NCI-H524 treated with DMSO at 0.1 percent for 48 hours (cell line): ENCODE measurements around the gene ANTXR1.
A peak's percentile ranks its signal among the peaks of the same experiment; 100 is the strongest.

Experiments
- DNase-seq: peaks from one replicate; lab custom pipeline; 2025; lab: John Stamatoyannopoulos, UW

ANTXR1 gene

DNA sequence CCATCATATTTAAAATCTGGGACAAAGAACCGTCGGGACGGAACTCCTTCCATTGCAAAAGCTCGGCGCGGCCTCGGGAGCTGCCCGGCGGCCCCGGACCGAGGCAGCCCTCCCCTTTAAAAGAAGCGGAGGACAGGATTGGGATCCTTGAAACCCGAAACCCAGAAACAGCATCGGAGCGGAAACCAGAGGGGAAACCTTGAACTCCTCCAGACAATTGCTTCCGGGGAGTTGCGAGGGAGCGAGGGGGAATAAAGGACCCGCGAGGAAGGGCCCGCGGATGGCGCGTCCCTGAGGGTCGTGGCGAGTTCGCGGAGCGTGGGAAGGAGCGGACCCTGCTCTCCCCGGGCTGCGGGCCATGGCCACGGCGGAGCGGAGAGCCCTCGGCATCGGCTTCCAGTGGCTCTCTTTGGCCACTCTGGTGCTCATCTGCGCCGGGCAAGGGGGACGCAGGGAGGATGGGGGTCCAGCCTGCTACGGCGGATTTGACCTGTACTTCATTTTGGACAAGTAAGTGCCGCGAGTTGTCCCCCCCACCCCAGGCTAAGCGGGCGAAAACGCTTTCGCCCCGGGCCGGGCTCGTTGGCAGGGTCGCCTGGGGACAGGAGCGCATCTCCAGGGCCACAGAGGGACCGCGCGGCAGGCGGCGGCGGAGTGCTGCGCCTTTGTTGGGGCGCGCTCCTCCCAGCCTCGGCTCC is at the start of gene ANTXR1:
TSS of gene ANTXR1 (plus strand) at position 38 of the 698 bp plus-strand sequence. CDS start at position 359, 321 bp downstream.
- DNase-seq = peak; percentile 49

DNA sequence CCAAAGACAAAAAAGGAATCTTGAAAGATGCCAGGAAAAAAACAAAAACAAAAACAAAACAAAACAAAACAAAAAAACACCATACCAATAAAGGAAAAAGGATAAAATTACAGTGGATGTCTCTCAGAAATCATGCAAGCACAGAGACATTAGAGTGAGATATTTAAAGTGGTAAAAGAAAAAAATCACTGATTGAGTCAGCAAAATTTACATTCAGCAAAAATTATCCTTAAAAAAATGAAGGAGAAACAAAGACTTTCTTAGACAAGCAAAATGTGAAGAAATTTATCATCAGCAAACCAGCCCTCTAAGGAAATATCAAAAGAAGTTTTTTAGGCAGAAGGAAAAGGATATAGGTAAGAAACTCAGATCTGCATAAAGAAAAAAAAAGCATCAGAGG is 48.7 kb upstream of the ANTXR1 start:
- no peak for DNase-seq

DNA sequence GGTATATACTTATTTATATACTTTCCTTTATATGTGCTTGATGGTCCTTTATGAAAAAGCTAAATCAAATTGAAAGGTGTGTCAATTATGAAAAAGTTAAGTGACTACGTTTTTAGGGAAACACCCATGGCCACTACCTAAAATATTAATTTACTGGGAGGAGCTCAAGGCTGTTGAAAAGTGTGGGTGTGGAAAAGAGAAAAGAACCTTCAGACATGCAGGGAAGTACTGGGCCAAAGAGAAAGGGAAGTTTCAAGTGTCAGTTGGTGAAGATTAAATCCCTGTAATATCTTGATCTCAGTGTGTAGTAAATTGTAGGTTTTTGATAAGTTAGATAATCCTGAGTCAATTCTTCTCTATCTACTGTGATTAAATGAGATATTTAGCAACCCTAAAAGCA is 44.8 kb upstream of the ANTXR1 start:
- DNase-seq = no peak

DNA sequence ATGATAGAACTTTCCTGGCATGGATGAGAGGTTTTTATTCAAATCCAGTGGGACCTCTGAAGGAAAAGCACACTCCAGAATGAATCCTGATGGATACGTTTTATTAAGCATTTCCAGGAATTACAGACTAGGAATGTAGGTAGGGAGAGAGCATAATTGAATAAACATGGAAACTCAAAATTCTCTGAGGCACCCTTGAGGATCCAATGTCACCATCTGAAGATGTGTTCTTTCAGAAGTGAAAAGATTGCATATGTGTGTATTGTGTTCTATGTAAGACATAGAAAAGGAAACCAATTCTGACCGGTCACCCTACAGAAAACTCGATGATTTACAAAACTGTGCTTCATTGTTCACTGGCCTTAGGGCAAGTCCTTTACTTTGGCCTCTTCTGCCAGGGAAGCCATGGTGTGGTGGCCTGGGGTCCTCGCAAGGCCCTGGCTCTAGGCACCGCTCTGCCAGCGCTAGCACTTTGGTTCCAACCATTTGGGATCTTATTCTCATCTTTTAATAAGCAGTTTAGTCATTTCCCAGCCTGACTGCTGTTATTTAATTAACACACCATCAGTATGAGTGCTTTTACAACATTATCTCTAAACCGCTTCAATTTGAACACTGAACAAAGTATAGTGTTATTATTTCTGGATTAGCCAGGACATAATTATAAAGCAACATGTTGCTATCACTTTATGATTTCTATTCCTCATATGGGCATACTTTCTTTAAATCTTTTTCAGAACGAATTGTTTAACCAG is 43.1 kb upstream of the ANTXR1 start:
- no peak for DNase-seq

DNA sequence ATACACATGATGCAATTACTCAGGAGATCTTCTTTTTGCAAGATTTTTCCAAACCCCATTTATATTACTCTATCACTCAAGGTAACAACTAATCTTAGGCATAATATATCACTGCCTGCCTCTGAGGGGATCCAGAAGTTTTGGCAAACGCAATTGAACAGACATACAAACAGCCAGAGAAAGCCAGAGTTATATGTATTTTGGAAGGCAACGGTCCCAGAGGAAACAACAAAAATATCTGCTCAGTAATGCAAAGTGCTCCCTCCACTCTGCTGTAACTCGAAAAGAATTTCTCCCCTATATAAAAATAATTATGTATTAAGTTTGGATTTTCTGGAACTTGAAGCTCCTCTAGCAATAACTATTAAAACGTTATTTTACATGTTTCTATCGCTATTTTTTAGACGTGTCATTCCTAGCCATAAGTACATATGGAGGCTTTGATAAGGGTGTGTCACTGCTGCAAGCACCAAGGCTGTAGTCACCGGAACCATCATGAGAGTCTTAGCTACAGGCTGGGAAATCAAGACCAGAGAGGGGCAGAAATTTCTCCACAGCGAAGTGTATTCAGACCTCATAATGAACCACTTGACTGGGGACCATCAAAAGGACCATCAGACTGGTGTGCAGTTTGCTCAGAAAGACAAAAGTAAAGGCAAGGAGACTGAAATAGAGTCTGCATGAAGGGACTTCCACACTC is 42.3 kb upstream of the ANTXR1 start:
- DNase-seq = no peak

DNA sequence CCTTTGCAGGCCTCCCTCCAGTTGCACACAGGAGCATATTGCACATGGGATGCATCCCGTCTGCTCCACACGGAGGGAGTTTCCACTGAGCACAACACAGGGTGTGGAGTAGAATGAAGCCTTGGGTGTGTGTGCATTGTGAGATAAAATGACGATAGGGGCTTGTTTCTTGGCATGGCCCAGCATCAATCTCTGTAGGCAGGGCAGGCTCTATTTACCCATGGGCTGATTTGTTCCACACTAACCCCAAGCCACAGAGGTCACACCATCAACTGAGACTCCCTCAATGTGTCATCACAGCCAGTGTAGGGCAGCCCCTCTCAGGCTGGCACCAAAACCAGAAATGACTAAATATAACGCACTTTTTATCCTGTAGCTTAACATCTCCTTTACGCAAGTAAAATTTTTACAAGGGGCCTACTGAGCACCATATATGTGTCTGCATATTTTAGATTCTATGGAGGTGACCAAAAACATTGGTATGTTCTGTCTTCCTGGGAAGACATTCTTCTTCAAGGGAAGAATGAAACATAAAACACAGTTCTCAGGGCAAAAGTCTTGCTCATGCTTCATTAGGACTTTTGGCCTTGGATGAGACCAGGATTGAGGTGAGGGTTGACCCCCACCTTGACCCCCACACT is 41.3 kb upstream of the ANTXR1 start:
- no peak for DNase-seq

DNA sequence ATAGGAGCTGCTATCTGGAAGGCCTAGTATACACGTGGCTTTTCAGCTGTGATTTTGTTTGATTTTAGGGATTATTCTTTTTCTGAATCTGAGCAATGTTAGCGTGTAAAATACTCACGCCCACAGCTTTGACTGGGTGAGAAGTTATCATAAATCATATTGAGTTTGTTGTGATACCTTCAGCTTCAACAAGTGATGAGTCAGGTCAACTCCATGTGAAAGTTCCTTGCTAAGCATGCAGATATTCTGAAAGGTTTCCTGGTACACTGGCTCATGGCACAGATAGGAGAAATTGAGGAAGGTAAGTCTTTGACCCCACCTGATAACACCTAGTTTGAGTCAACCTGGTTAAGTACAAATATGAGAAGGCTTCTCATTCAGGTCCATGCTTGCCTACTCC is 38.7 kb upstream of the ANTXR1 start, which contains the start of gene GKN1:
TSS of gene GKN1 (plus strand) at position 386 of the 400 bp plus-strand sequence. CDS start 42 bp downstream, outside the sequence.
- DNase-seq = no peak

DNA sequence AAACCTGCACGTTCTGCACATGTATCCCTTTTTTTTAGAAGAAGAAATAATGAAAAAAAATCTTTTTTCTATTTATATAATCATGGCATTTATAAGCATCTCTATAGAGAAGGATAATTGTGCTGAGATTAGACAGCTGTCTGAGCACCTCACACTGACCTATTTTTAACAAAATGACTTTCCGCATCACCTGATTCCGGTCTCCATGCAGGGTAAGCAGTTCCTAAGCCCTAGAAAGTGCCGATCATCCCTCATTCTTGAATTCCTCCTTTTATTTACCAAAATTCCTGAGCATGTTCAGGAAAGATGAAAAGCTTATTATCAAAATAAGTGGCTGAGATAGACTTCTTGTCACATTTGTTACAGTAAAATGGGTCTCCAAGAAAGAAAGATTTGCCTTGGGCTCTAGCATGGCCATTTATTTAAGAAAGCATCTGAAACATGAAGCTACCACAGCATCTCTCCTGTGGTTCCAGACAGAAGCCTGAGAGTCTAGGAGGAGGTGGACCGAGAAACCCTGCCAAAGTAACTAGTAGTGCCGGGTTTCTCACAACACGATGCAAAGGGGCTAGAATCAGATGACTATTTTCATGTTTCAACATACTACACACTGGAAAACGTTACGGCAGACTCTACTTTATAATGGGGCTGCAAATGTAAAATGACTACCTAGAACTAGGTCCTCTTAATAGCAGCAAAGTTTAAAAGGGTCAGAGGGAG is 37.9 kb upstream of the ANTXR1 start:
- no peak for DNase-seq

DNA sequence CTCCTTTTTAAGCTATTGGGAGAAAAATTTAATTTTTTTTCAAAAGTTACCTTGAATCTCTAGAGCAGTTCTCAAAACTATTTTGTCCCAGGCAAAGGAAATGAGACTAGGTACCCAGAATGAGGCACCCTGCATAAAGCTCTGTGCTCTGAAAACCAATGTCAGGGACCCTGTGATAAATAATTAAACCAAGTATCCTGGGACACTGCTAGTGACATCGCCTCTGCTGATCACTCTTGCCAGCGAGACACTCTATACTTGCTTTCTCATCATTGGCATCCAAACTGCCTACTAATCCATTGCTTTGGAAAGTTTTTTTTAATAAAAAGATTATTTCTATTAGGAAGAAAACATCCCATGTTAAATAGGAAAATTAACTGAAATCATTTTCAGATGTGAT is 37.1 kb upstream of the ANTXR1 start:
- DNase-seq = no peak

DNA sequence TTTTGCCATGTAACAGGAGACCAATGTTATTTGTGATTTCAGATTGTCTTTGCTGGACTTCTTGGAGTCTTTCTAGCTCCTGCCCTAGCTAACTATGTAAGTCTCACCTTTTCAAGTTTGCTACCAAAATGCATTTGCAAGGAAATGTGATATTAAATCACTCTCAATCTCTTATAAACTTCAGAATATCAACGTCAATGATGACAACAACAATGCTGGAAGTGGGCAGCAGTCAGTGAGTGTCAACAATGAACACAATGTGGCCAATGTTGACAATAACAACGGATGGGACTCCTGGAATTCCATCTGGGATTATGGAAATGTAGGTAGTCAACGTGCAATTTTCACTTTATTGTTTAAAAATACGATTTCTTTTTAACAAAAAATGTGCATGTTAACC is 35.5 kb upstream of the ANTXR1 start:
- no peak for DNase-seq

DNA sequence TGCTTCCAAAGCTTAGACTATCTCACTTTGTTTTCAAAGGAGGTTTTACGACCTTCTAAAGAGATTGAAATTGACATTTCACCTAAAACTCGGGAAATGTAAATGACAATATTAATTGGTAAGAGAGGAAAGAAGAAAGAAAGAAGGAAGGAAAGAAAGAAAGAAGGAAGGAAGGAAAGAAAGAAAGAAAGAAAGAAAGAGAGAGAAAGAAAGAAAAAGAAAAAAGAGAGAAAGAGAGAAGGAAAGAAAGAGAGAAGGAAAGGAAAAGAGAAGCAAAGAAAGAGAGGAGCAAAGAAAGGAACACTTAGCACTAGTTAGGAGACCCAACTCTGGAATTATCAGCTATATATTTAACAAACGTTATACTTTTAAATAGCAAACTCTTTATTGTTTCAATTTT is 34.9 kb upstream of the ANTXR1 start:
- DNase-seq = no peak

DNA sequence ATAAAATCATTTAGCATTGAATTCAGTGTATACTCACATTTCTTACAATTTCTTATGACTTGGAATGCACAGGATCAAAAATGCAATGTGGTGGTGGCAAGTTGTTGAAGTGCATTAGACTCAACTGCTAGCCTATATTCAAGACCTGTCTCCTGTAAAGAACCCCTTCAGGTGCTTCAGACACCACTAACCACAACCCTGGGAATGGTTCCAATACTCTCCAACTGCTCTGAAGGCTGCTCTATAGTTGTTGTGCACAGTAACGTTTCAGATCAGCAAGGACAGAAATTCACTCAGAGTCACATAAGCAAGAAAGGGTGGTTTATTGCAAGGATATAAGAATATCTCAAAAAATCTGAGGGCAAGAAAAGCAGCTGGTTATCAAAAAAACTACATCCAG is 32.0 kb upstream of the ANTXR1 start:
- DNase-seq = no peak

DNA sequence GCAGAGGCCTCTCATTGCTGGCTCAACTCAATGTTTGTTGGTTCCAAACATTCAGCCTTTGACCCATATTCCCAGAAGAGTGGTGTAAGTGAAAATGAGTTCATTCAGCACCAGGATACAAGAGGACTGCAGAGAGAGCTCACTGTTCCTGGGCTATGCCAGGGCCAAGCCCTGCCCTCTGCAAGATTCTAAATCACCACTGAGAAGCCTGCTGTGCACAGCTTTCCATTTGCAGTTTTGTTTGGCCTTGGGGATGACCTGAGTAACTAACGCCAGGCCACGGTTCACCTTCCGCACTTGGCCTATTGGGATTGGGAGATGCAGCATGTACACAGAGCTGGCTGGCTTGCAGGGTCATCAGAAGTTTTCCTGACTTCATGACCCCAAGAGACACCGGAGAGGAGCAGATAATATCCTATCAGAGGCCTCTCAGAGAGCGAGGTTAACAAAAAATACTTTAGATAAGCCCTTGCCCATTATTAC is 25.9 kb upstream of the ANTXR1 start:
- DNase-seq = no peak

DNA sequence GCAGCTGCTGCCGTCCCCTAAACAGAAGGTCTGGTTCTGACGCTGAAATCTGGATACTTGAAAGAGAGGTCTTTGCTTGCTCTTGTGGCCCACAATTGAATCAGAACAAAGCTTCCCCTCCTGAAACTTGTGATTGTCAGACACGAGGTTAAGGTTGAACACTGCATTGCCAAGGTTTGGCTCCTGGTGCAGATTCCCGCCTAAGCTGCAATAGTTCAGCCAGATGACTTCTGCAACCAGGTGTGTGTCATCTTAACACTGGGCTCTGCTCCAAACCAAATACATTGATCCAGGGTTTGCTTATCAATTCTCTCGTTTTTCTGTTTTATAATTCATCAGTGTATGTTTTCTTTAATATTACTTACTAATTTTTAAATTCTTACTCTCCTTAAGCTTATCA is 23.9 kb upstream of the ANTXR1 start:
- DNase-seq = no peak

DNA sequence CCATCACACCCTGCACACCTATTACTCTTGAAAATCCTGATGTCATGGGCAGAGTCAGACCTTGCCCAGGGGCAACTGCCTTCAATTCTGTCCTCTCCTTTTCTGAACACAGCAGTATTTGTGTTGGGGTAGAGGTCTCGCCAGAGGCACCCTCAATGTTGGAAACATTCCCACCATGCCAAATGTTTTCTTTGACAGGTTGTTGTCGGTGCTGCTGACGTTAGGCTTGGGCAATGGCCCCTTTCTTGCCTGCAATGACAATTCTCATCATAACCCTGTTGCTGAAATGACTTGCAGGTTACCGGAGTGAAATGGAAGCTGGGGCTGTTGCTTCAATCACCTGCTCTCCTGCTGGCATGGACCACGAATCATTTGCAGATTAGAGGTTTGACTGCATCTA is 20.6 kb upstream of the ANTXR1 start:
- DNase-seq = no peak

DNA sequence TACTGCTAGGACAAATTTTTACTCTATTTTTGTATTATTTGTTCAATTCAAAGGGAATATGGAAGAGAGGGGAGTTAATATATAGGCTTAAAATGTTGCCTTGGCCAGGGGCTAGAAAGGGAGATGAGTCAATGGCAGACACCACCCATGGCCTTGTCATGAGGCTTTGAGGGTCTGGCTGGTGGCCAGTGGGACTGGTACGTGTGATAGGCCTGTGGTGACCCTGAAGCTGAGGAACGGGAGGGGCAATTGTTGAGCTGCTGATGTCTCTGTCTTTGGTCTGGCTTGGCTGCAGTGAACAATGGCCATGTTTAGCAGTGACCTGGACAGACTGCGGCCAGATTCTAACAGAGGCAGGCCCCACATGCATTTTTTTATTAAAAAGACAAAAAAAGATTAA is 20.0 kb upstream of the ANTXR1 start:
- DNase-seq = no peak

DNA sequence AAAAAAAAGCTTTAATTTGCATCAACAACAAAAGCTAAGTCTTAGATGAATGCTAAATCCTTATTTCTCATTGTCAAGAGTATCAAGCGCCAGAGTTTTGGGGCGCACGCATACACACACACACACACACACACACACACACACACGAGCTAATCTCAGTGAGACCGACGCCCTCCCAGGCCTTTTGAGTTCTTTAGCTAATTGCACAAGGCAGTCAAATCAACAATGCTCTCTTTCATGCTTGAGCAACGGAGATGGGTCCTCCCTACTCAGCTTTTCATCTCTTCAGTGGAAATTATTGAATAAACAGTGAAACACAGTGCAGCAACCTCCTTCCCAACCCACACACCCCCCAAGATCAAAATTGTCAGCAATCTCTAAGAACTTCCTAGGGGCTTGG is 19.3 kb upstream of the ANTXR1 start:
- no peak for DNase-seq

DNA sequence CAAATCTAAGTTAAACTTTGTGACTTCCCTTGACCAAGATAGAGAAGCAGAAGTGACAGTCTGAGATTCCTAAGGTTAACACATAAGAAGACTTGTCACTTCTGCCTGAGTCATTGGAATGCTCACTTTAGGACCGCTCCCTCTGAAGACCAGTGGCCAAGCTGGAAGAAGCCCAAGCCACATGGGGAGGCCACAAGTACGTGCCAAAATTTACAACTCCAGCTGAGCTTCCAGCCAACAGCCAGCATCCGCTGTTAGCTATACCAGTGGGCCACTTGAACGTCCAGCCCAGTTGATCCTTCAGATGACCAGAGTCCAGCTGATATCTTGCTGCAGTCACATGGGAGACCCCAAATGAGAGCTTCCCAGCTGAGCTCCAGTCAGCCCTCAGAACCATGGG is 18.1 kb upstream of the ANTXR1 start:
- no peak for DNase-seq

DNA sequence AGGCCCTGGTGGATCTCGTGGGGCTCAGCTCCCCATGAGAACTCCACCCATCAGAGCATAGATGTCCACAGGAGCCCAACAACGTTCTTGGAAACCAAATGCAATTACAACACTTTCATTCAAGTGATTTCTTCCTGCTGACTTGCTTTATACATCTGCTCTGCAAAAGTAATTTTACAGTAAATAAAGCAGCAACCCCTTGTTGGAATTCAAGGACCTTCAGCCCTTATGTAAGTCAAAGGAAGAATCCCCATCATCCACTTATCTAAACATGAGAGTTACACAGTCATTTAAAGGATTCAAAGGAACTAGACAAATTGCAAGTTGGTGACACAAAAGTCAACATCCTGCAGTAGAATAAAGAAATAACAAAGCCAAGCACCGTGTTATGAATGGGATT is 17.1 kb upstream of the ANTXR1 start:
- no peak for DNase-seq

DNA sequence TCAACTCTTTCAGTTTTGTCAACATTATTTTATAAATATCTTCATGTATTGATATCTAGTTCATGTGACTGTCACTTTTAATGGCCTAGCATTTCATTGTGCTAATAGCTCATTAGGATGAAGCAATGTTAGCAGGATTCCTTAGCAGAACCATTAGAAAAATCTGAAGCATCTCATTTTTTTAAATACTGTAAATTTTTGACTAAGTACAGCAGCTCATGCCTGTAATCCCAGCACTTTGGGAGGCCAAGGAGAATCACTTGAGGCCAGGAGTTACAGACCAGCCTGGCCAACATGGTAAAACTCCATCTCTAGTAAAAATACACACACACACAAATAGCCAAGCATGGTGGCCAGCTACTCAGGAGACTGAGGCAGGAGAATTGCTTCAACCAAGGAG is 15.6 kb upstream of the ANTXR1 start:
- no peak for DNase-seq

DNA sequence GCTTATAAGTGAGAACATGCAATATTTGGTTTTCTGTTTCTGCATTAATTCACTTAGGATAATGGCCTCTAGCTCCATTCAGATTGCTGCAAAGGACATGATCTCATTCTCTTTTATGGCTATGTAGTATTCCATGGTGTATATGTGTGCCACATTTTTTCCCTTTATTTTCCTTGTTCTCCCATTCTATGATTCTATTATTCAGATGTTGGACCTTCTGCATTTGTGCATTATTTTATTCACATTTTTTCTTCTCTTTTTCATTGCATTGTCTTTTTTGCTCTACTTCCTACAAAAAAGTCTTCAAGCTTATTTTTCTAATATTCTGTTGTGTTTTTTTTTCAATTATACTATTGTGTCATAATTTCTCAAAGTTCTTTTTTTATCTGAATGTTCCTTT is 11.1 kb upstream of the ANTXR1 start:
- DNase-seq = no peak

DNA sequence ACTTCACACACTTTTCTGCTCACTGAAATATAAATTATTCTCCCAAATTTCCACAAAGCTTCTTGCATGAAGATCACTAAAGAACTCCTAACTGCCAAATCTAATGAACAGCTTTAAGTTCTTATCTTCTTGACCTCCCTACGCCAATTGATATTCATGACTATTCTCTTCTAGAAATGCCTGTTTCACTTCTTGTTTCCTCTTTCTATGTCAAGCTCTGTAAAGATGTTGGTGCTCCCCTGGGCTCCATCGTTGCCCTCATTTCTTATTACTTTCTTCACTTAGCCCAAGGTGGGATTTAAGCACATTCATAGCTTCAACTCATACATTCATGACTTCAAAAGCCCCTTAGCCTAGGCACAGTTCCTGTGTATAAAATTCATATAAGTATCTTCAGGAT is 9.2 kb upstream of the ANTXR1 start:
- DNase-seq = no peak
